ENCODE data around the gene SLC38A10.

- no peak for TF ChIP-seq POLR2A (IDR thresholded peaks at IDR 0.05)
- TF ChIP-seq CTCF (IDR thresholded peaks at IDR 0.05) = no peak
Observed at GRCh38 chr17:81290230-81290629, 4.9 kb downstream of the SLC38A10 start.
